Body of pancreas (tissue), 4 donors: Measurements from ENCODE around the gene CAMTA1. TPM values are rescaled to one million over a fixed set of nuclear protein-coding genes. Genes with fewer than 3 reads are reported as not detected.

ENCODE experiments used
- ATAC-seq: fragments of 150-250 bp; one replicate; pipeline ENCODE4 v1.9.1; 2016
- DNase-seq, 4 donors: peaks; one replicate each; pipeline ENCODE4 v3.0.0-alpha.2; 2019
- H3K27ac ChIP-seq, 4 donors: fragments of 200-600 bp; sonication (generic); 1 replicate in 3 of 4; 2 replicates in 1 of 4; pipeline versions ENCODE4 v1.5.1 to v1.6.1; 2016 to 2019; ENCODE audit warnings: mild to moderate bottlenecking in 1 of 4, mixed read lengths in 1 of 4, moderate library complexity in 1 of 4
- H3K27me3 ChIP-seq, 2 donors: fragments of 200-600 bp; sonication (generic); one replicate each; pipeline ENCODE4 v1.6.0; 2016; ENCODE audit warnings: mild to moderate bottlenecking in 1 of 2
- H3K36me3 ChIP-seq, 2 donors: fragments of 200-600 bp; sonication (generic); replicated peaks in 1 of 2; 2 replicates each; pipeline ENCODE4 v1.5.1; 2016; ENCODE audit warnings: low read depth in 2 of 2; ENCODE audit not compliant: insufficient read depth in 1 of 2
- H3K4me1 ChIP-seq: fragments of 200-600 bp; sonication (generic); one replicate; pipeline ENCODE4 v1.6.0; 2016
- H3K4me3 ChIP-seq, 2 donors: fragments of 200-600 bp; sonication (generic); 1 replicate in 1 of 2; 2 replicates in 1 of 2; pipeline ENCODE4 v1.5.1; 2016 to 2019
- H3K9me3 ChIP-seq, 3 donors: fragments of 200-600 bp; sonication (generic); 1 replicate in 2 of 3; 2 replicates in 1 of 3; pipeline ENCODE4 v1.5.1; 2016
- CTCF ChIP-seq, 7 experiments: fragments of 450-650 bp in 4 of 7; fragments of 200-600 bp in 3 of 7; sonication (generic) in 3 of 7; IDR thresholded peaks; one replicate each; pipeline ENCODE4 v1.5.1; 2016 to 2019; ENCODE audit warnings: antibody characterized with exemption in 7 of 7
- POLR2A ChIP-seq, 3 donors: fragments of 450-650 bp; IDR thresholded peaks; one replicate each; pipeline ENCODE4 v1.6.1; 2016; ENCODE audit warnings: antibody characterized with exemption in 3 of 3, mild to moderate bottlenecking in 2 of 3
- whole genome bisulfite sequencing, 2 donors: methylation state at CpG; one replicate each; pipeline ENCODE4 v1.1.5; 2017; 5-methylcytosine and 5-hydroxymethylcytosine counted together
- intact Hi-C: fragments of 100-400 bp; cut with DNase I; formaldehyde crosslinking; loops from one replicate; pipeline ENCODE4 v1.15.1; 2023
- total RNA-seq, 2 donors: library from RNA; depleted of rRNA; stranded (reverse); fragments of >200 nt; gene quantifications; one replicate each; pipeline ENCODE4 v1.1.0, GENCODE V29; 2016

CAMTA1 gene
- total RNA-seq, 2 donors from 2014 or later: 36.3 to 59.7 TPM

DNA sequence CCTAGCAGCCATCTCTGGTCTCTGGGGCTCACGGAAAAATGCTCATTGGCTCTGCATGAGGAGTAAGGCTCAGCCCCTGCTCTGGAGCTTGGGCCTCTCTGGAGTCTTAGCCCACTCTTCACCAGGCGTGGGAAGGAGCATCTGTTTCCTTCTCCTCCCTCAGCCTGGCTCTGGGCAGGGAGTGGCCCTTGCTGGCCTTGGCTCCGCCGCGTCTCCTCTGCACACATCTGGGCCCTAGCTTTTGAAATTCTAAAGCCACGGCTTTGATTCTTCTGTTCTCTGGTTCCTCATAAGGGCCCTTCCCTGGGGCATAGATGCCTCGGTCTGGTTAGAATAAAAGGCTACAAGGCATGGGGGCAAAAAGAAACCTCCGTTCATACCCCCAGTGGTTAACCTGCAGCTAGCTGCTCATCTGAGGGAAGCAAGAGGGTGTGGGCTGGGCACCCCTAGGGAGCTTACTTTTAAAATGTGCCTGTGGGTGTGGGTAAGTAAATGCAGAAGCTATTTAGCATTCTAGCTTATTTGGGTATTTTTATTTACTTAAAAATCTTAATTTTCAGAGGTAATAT is 145.6 kb downstream of the CAMTA1 start:
- ATAC-seq: no peak
- DNase-seq: no peak
- Histone ChIP-seq H3K9me3 (no peaks in the 10 kb centered on the region), H3K27ac (no peak overlapping the region), H3K4me3 (no peak overlapping the region), H3K27me3 (no peaks in the 10 kb centered on the region), H3K4me1 (peaks cover 5% of the 10 kb centered on the region), H3K36me3 (no peaks in the 10 kb centered on the region)
- intact Hi-C loops: no loop called here
- 69 to 76% methylated on average over 4 to 8 of the region's 8 CpGs for WGBS, 2 donors
- TF ChIP-seq POLR2A (IDR thresholded peaks at IDR 0.05): no peak
- no peak for TF ChIP-seq CTCF (IDR thresholded peaks at IDR 0.05)

DNA sequence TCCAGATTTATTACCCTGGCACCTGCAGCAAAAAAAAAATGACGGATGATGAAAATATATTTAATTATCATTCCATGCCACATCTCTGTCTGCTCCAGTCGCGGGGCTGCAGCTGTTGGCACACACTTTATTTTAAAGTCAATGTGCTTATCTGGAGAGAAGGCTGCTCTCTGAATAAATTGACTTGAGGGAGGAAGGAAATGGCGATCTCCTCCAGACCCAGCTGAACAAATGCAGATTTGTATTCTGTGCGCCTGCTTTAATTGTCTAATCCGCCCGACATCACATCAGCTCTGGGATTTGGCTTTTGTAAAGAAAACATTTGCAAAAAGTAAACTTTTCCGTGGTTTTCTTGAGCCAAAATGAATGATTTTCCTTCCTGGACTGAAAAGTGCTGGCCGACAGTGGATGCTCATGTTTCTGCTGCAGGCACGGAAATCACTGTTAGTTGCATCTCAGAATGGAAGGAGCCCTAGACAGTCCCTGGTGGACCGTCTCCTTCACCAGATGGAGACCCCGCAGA is 150.2 kb downstream of the CAMTA1 start:
- H3K9me3 ChIP-seq: no peaks in the 10 kb centered on the region
- 4 to 12% methylated on average over 10 to 12 of the region's 12 CpGs for WGBS, 2 donors
- H3K36me3 ChIP-seq: no peaks in the 10 kb centered on the region
- no peak for ATAC-seq
- no peaks in the 10 kb centered on the region for H3K27me3 ChIP-seq
- peaks cover 5% of the 10 kb centered on the region for H3K4me1 ChIP-seq
- intact Hi-C loops: no loop called here
- H3K27ac ChIP-seq: no peak overlapping the region
- no peak for TF ChIP-seq CTCF (IDR thresholded peaks at IDR 0.05)
- no peak for TF ChIP-seq POLR2A (IDR thresholded peaks at IDR 0.05)
- no peak for DNase-seq
- no peak overlapping the region for H3K4me3 ChIP-seq

- no peaks in the 10 kb centered on the region for H3K9me3 ChIP-seq
- H3K27me3 ChIP-seq: no peaks in the 10 kb centered on the region
- ATAC-seq (no peak), DNase-seq (no peak)
- H3K36me3 ChIP-seq: no peaks in the 10 kb centered on the region
- H3K4me3 ChIP-seq: no peak overlapping the region
- intact Hi-C loops: no loop called here
- TF ChIP-seq CTCF (IDR thresholded peaks at IDR 0.05) (no peak), POLR2A (IDR thresholded peaks at IDR 0.05) (no peak)
- peaks cover 5% of the 10 kb centered on the region for H3K4me1 ChIP-seq
- 40 to 46% methylated on average over 8 of the region's 8 CpGs for WGBS, 2 donors
- no peak overlapping the region for H3K27ac ChIP-seq
Observed at GRCh38 chr1:6935911-6936690, 150.8 kb downstream of the CAMTA1 start.

GRCh38 chr1:6937048-6937447 is 151.8 kb downstream of the CAMTA1 start:
- peaks cover 5% of the 10 kb centered on the region for H3K4me1 ChIP-seq
- H3K27me3 ChIP-seq: no peaks in the 10 kb centered on the region
- no peaks in the 10 kb centered on the region for H3K9me3 ChIP-seq
- TF ChIP-seq POLR2A (IDR thresholded peaks at IDR 0.05) (no peak), CTCF (IDR thresholded peaks at IDR 0.05) (no peak)
- DNase-seq (no peak), ATAC-seq (no peak)
- H3K27ac ChIP-seq: no peak overlapping the region
- whole genome bisulfite sequencing, 2 donors: 79 to 81% methylated on average over 3 of the region's 3 CpGs
- H3K36me3 ChIP-seq: no peaks in the 10 kb centered on the region
- intact Hi-C loops: no loop called here
- no peak overlapping the region for H3K4me3 ChIP-seq
